Mesothelial cell of epicardium (in vitro differentiated cells): ENCODE results near the gene SNRNP200. TPM values are rescaled to one million over a fixed set of nuclear protein-coding genes. Genes with fewer than 3 reads are reported as not detected.

ENCODE experiments used
- DNase-seq, 2 experiments: peaks; one replicate each; pipeline ENCODE4 v3.0.0; 2021; ENCODE audit warnings: low spot score in 2 of 2; ENCODE audit not compliant: unreplicated experiment in 2 of 2
- H3K27ac Mint-ChIP-seq: 2 replicates; pipeline ENCODE4 v1.8.0; 2021; ENCODE audit warnings: mixed read lengths
- H3K27me3 Mint-ChIP-seq: 2 replicates; pipeline ENCODE4 v1.8.0; 2021; ENCODE audit warnings: low read depth, mixed read lengths
- H3K36me3 Mint-ChIP-seq: 2 replicates; pipeline ENCODE4 v1.8.0; 2021; ENCODE audit warnings: mixed read lengths
- H3K4me1 Mint-ChIP-seq: 2 replicates; pipeline ENCODE4 v1.8.0; 2021; ENCODE audit warnings: mixed read lengths
- H3K4me3 Mint-ChIP-seq: 2 replicates; pipeline ENCODE4 v1.8.0; 2021; ENCODE audit warnings: mild to moderate bottlenecking, moderate library complexity, mixed read lengths
- H3K9me3 Mint-ChIP-seq: 2 replicates; pipeline ENCODE4 v1.8.0; 2021; ENCODE audit warnings: mixed read lengths
- total RNA-seq: library from RNA; stranded (reverse); gene quantifications from 3 replicates; pipeline ENCODE4 v1.2.1, GENCODE V29; 2021
- TF ChIP-seq, protein P1 (sequence below): fragments of 200-600 bp; sonication (generic); IDR thresholded peaks from one replicate; pipeline ENCODE4 v1.5.0; 2021; ENCODE audit warnings: antibody characterized with exemption; ENCODE audit not compliant: unreplicated experiment

SNRNP200 gene
- total RNA-seq, 1 donor from 2014 or later = 200 TPM

- no peak overlapping the region for H3K27ac Mint-ChIP-seq
- no peak overlapping the region for H3K4me3 Mint-ChIP-seq
- H3K4me1 Mint-ChIP-seq = peaks cover 8% of the 10 kb centered on the region
- DNase-seq = no peak
- no peaks in the 10 kb centered on the region for H3K36me3 Mint-ChIP-seq
- no peaks in the 10 kb centered on the region for H3K9me3 Mint-ChIP-seq
- TF ChIP-seq, protein P1, sequence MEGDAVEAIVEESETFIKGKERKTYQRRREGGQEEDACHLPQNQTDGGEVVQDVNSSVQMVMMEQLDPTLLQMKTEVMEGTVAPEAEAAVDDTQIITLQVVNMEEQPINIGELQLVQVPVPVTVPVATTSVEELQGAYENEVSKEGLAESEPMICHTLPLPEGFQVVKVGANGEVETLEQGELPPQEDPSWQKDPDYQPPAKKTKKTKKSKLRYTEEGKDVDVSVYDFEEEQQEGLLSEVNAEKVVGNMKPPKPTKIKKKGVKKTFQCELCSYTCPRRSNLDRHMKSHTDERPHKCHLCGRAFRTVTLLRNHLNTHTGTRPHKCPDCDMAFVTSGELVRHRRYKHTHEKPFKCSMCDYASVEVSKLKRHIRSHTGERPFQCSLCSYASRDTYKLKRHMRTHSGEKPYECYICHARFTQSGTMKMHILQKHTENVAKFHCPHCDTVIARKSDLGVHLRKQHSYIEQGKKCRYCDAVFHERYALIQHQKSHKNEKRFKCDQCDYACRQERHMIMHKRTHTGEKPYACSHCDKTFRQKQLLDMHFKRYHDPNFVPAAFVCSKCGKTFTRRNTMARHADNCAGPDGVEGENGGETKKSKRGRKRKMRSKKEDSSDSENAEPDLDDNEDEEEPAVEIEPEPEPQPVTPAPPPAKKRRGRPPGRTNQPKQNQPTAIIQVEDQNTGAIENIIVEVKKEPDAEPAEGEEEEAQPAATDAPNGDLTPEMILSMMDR = no peak
- H3K27me3 Mint-ChIP-seq = peaks cover 77% of the 10 kb centered on the region
These were observed 14.1 kb upstream of the SNRNP200 start for GRCh38 chr2:96319396-96319795.

GRCh38 chr2:96318723-96319122 lies 13.4 kb upstream of the SNRNP200 start:
- Mint-ChIP-seq H3K4me3 (no peak overlapping the region), H3K27me3 (peaks cover 71% of the 10 kb centered on the region), H3K4me1 (peaks cover 8% of the 10 kb centered on the region), H3K27ac (no peak overlapping the region), H3K9me3 (no peaks in the 10 kb centered on the region), H3K36me3 (no peaks in the 10 kb centered on the region)
- DNase-seq = no peak
- TF ChIP-seq, protein P1 = no peak

- Mint-ChIP-seq H3K4me3 (no peak overlapping the region), H3K27ac (no peak overlapping the region), H3K9me3 (no peaks in the 10 kb centered on the region), H3K4me1 (peaks cover 8% of the 10 kb centered on the region), H3K27me3 (peaks cover 61% of the 10 kb centered on the region), H3K36me3 (no peaks in the 10 kb centered on the region)
- DNase-seq = no peak
- TF ChIP-seq, protein P1 = no peak
These were observed 12.2 kb upstream of the SNRNP200 start for GRCh38 chr2:96317584-96317997.

- no peak for DNase-seq
- H3K27ac Mint-ChIP-seq = no peak overlapping the region
- H3K4me3 Mint-ChIP-seq = no peak overlapping the region
These were observed 11.7 kb upstream of the SNRNP200 start for GRCh38 chr2:96316999-96317398.

DNA sequence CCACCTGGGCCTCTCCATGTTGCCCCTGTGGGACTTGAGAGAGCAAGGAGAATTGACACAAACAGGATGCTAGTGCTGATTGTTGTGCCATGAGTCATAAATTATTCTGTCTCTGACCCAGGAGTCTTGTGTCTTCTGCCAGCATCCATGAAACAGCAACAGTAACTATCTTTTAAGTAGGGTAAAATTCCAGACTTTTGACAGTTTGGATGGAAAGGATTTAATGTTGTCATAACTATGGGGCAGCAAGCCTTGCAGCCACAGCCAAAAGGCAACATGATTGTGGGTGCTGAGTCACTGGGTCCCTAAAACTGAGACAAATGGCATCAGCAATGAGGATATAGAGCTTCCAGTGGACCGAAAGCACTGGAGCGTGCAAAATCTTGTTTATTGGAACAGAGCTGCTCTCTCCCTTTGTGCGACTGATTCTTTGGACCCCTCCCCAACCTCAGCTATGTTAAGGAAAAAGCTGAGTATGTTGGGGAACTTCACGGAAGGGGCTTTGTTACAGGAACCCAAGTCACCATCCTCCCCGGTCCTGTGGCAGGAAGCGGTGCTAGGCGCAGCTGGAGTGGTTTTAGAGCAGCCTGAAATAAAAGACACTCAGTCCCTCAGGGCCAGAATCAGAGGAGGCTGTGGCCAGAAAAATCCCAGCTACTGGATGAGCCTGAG lies 10.2 kb upstream of the SNRNP200 start:
- Mint-ChIP-seq H3K4me3 (no peak overlapping the region), H3K9me3 (no peaks in the 10 kb centered on the region), H3K4me1 (no peaks in the 10 kb centered on the region), H3K27me3 (peaks cover 52% of the 10 kb centered on the region), H3K27ac (no peak overlapping the region), H3K36me3 (no peaks in the 10 kb centered on the region)
- TF ChIP-seq, protein P1 = no peak
- DNase-seq = no peak

More at GRCh38 chr2:96316999-96317398, 11.7 kb upstream of the SNRNP200 start:
- no peaks in the 10 kb centered on the region for H3K9me3 Mint-ChIP-seq
- peaks cover 59% of the 10 kb centered on the region for H3K27me3 Mint-ChIP-seq
- TF ChIP-seq, protein P1 = no peak
- no peaks in the 10 kb centered on the region for H3K36me3 Mint-ChIP-seq
- peaks cover 6% of the 10 kb centered on the region for H3K4me1 Mint-ChIP-seq
